T-helper 1 cell treated with Interleukin-12 subunit alpha and Interleukin-12 subunit beta and Interleukin-4 antibody, amounts not matched to agents 30 ng/mL and 1 ng/mL, for 36 hours (primary cell): Measurements from ENCODE around the gene IFIT2. TPM values are rescaled to one million over a fixed set of nuclear protein-coding genes. Genes with fewer than 3 reads are reported as not detected.
"Not testable (repeated sequence)": the region's sequence is repeated elsewhere in the genome, so short reads cannot be mapped to it uniquely, and the experiment has no call there.

Experiments
- intact Hi-C: fragments of 100-400 bp; cut with micrococcal nuclease; formaldehyde crosslinking; loops from one replicate; pipeline ENCODE4 v1.15.1; 2024
- total RNA-seq: library from RNA; stranded (reverse); gene quantifications from 2 replicates; pipeline ENCODE4 v1.2.3, GENCODE V29; 2022

Gene IFIT2
- total RNA-seq, 1 donor from 2014 or later = 2.5 TPM

GRCh38 chr10:89306434-89307268 is 4.8 kb downstream of the IFIT2 start:
- intact Hi-C loops = no loop called here

- intact Hi-C loops = no loop called here
Observed at GRCh38 chr10:89307269-89307577, 5.4 kb downstream of the IFIT2 start.

- intact Hi-C loops = no loop called here
Observed at GRCh38 chr10:89308266-89308665, 6.4 kb downstream of the IFIT2 start.

GRCh38 chr10:89308736-89309135 is 6.9 kb downstream of the IFIT2 start:
- intact Hi-C loops = no loop called here

- intact Hi-C loops = no loop called here
Observed at GRCh38 chr10:89309156-89310055, 7.6 kb downstream of the IFIT2 start.

- intact Hi-C loops = no loop called here
Observed at GRCh38 chr10:89310056-89310893, 8.4 kb downstream of the IFIT2 start.

- intact Hi-C loops = no loop called here
Observed at GRCh38 chr10:89312973-89313372, 11.1 kb downstream of the IFIT2 start.

GRCh38 chr10:89314676-89315075 is 12.8 kb downstream of the IFIT2 start:
- intact Hi-C loops = no loop called here

- intact Hi-C loops = not testable (repeated sequence)
Observed at GRCh38 chr10:89318047-89318446, 16.2 kb downstream of the IFIT2 start.

- intact Hi-C loops = not testable (repeated sequence)
Observed at GRCh38 chr10:89325081-89325480, 23.2 kb downstream of the IFIT2 start.

GRCh38 chr10:89325856-89326255 is 24.0 kb downstream of the IFIT2 start:
- intact Hi-C loops = not testable (repeated sequence)

- intact Hi-C loops = loop anchor here (1.0 kb wide), 2 partner anchors 9 to 27 kb away; no protein-coding TSS in a partner anchor
Observed at GRCh38 chr10:89327803-89328441, 26.1 kb downstream of the IFIT2 start, which contains the start of gene IFIT3. Gene IFIT3, plus strand, starts transcription at chr10:89327997. Its CDS starts 77 bp downstream, at chr10:89328074.

- intact Hi-C loops = no loop called here
Observed at GRCh38 chr10:89329151-89329550, 27.3 kb downstream of the IFIT2 start.

- intact Hi-C loops = not testable (repeated sequence)
Observed at GRCh38 chr10:89330014-89330413, 28.2 kb downstream of the IFIT2 start.

GRCh38 chr10:89330537-89331212 is 28.8 kb downstream of the IFIT2 start:
- intact Hi-C loops = no loop called here

- intact Hi-C loops = loop anchor here (1.0 kb wide), 3 partner anchors 29 to 247 kb away; partner anchors contain the start of genes IFIT2 and LIPA
Observed at GRCh38 chr10:89331487-89332122, 29.8 kb downstream of the IFIT2 start.

GRCh38 chr10:89332123-89332633 is 30.3 kb downstream of the IFIT2 start:
- intact Hi-C loops = loop anchor here (1.0 kb wide), 3 partner anchors 30 to 248 kb away; partner anchors contain the start of genes IFIT2 and LIPA

GRCh38 chr10:89335226-89335625 is 33.4 kb downstream of the IFIT2 start:
- intact Hi-C loops = no loop called here

GRCh38 chr10:89336241-89336640 is 34.4 kb downstream of the IFIT2 start:
- intact Hi-C loops = no loop called here
